Fibroblast of mammary gland (primary cell): ENCODE measurements around the gene TIPARP.

ENCODE experiments used
- DNase-seq: peaks from one replicate; pipeline ENCODE4 v3.0.0-alpha.2; 2010; ENCODE audit warnings: low read depth
- H3K4me3 ChIP-seq: 2 replicates; pipeline ENCODE4 v1.5.1; 2011; ENCODE audit warnings: low read depth, mild to moderate bottlenecking, low read length, moderate library complexity; ENCODE audit not compliant: control insufficient read depth
- CTCF ChIP-seq: conservative IDR thresholded peaks from 2 replicates; pipeline ENCODE4 v1.5.1; 2011; ENCODE audit warnings: low read depth, low read length, inconsistent platforms; ENCODE audit not compliant: control insufficient read depth, insufficient read depth

Gene TIPARP

GRCh38 chr3:156631323-156631722 is 43.1 kb upstream of the TIPARP start:
- no peak for TF ChIP-seq CTCF
- DNase-seq = no peak
- H3K4me3 ChIP-seq = no peak overlapping the region

- H3K4me3 ChIP-seq = no peak overlapping the region
- no peak for TF ChIP-seq CTCF
- no peak for DNase-seq
Measured at GRCh38 chr3:156632601-156633000, 41.8 kb upstream of the TIPARP start.

- no peak overlapping the region for H3K4me3 ChIP-seq
- DNase-seq = peak; percentile 81
- TF ChIP-seq CTCF = no peak
Measured at GRCh38 chr3:156633335-156633734, 41.1 kb upstream of the TIPARP start.

GRCh38 chr3:156635034-156635433 is 39.4 kb upstream of the TIPARP start:
- H3K4me3 ChIP-seq = no peak overlapping the region
- no peak for DNase-seq
- no peak for TF ChIP-seq CTCF

GRCh38 chr3:156635973-156636372 is 38.4 kb upstream of the TIPARP start:
- H3K4me3 ChIP-seq = no peak overlapping the region
- TF ChIP-seq CTCF = no peak
- DNase-seq = no peak

GRCh38 chr3:156637480-156638022 is 36.8 kb upstream of the TIPARP start:
- TF ChIP-seq CTCF = no peak
- no peak for DNase-seq
- H3K4me3 ChIP-seq = no peak overlapping the region

GRCh38 chr3:156638271-156638670 is 36.1 kb upstream of the TIPARP start:
- H3K4me3 ChIP-seq = no peak overlapping the region
- DNase-seq = no peak
- no peak for TF ChIP-seq CTCF
